K562 (cell line): ENCODE results near the gene ITPR3. TPM values are rescaled to one million over a fixed set of nuclear protein-coding genes. Genes with fewer than 3 reads are reported as not detected.

Experiments used
- RBM14 ChIP-seq: fragments of 200-400 bp; formaldehyde crosslinking; IDR thresholded peaks from 2 replicates; pipeline ENCODE4 v1.6.1; 2018; ENCODE audit warnings: low read depth, mild to moderate bottlenecking, low read length, moderate library complexity, borderline replicate concordance; ENCODE audit not compliant: insufficient read depth
- RERE ChIP-seq: sonication (generic); formaldehyde crosslinking; IDR thresholded peaks from 2 replicates; pipeline ENCODE4 v1.8.0; 2023; ENCODE audit warnings: missing genetic modification reagents, mild to moderate bottlenecking, borderline replicate concordance
- ZNF449 ChIP-seq: fragments of 250-450 bp; sonication (Bioruptor Pico); IDR thresholded peaks from 2 replicates; pipeline ENCODE4 v1.8.0; 2022; ENCODE audit warnings: moderate library complexity, mild to moderate bottlenecking, inconsistent platforms
- ZNF699 ChIP-seq: fragments of 250-450 bp; sonication (Bioruptor Pico); IDR thresholded peaks from 2 replicates; pipeline ENCODE4 v1.8.0; 2021; ENCODE audit warnings: mild to moderate bottlenecking, moderate library complexity; ENCODE audit not compliant: insufficient replicate concordance
- polyA plus RNA-seq, 8 experiments: library from polyadenylated mRNA; depleted of rRNA in 4 of 8; stranded (reverse) in 5 of 8; unstranded in 3 of 8; fragments of >200 nt; fragmentation: Nextera tagmentation in 2 of 8; fragmentation: Illumina TruSeq in 1 of 8; extraction: Ambion mirVana in 2 of 8; extraction: Trizol in 1 of 8; gene quantifications; 2 replicates each; pipeline versions ENCODE4 v1.2.1 to v1.2.3, GENCODE V29; 2011 to 2014; ENCODE audit warnings: inconsistent platforms in 1 of 8, missing spikeins in 1 of 8
- total RNA-seq, 7 experiments: library from RNA; depleted of rRNA in 6 of 7; stranded (reverse); fragments of >200 nt in 6 of 7; fragmentation: Illumina TruSeq in 2 of 7; extraction: Trizol in 2 of 7; gene quantifications; 2 replicates each; pipeline versions ENCODE4 v1.2.1 to v1.2.3, GENCODE V29; 2011 to 2021; ENCODE audit warnings: low replicate concordance in 1 of 7

Gene ITPR3
- total and polyA plus RNA-seq, 9 of the 15 experiments (the other 6 are each of a cell fraction or from before 2014, with no cell fraction given) = 0.39 to 35.7 (median 13.2) TPM

- TF ChIP-seq RERE (CRISPR knock-in tag) (no peak), ZNF449 (CRISPR knock-in tag) (no peak), RBM14 (no peak), ZNF699 (no peak)
- TF ChIP-seq, all 486 proteins: peak for 0
These were observed 99.9 kb downstream of the ITPR3 start (continued) for GRCh38 chr6:33720998-33721397.
